GM18508 (cell line): ENCODE data around the gene LIPG.
"Not testable (repeated sequence)": the region's sequence is repeated elsewhere in the genome, so short reads cannot be mapped to it uniquely, and the experiment has no call there.

Experiments
- ATAC-seq: cut with Tn5 transposase; IDR thresholded peaks from one replicate; pipeline ENCODE4 v1.9.1; 2021; ENCODE audit warnings: moderate number of reproducible peaks; ENCODE audit not compliant: insufficient read depth, unreplicated experiment

Gene LIPG

GRCh38 chr18:49569724-49570123, 7.9 kb downstream of the LIPG start:
- no peak for ATAC-seq

- no peak for ATAC-seq
Observed at GRCh38 chr18:49570836-49571235, 9.0 kb downstream of the LIPG start.

GRCh38 chr18:49572611-49573345, 10.9 kb downstream of the LIPG start:
- no peak for ATAC-seq

DNA sequence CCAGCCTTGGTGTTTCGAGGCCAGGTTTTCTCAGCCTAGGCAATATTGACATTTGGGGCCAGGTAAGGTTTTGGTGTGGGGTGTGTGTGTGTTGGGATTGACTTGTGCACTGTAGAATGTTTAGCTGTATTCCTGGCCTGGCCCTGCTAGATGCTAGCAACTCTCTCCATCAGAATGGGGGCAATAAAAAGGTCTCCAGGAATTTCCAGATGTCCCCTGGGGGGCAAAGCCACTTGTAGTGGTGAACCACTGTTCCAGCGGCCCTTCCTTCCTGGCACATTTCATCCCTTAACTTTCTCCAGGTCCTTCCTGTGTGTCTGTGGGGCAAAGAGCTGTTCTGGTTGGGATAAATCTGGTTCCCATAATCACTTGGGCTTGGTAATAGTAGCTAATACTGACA, 12.0 kb downstream of the LIPG start:
- ATAC-seq, result no peak

GRCh38 chr18:49579041-49579440, 17.2 kb downstream of the LIPG start:
- ATAC-seq, result not testable (repeated sequence)

DNA sequence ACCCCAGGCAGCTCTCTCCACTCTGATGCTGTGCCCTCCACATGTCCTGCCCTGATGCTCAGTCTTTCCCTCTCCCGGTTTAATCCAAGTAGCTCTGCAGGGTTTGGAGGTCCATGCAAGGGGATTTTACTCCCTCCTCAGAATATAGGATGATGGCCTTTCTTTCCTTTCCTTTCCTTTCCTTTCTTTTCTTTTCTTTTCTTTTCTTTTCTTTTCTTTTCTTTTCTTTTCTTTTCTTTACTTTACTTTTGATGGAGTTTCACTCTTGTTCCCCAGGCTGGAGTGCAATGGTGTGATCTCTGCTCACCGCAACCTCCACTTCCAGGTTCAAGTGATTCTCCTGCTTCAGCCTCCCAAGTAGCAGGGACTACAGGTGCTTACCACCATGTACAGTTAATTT, 17.7 kb downstream of the LIPG start:
- not testable (repeated sequence) for ATAC-seq

- no peak for ATAC-seq
Observed at GRCh38 chr18:49580279-49580678, 18.4 kb downstream of the LIPG start.

- no peak for ATAC-seq
Observed at GRCh38 chr18:49581371-49581770, 19.5 kb downstream of the LIPG start.

DNA sequence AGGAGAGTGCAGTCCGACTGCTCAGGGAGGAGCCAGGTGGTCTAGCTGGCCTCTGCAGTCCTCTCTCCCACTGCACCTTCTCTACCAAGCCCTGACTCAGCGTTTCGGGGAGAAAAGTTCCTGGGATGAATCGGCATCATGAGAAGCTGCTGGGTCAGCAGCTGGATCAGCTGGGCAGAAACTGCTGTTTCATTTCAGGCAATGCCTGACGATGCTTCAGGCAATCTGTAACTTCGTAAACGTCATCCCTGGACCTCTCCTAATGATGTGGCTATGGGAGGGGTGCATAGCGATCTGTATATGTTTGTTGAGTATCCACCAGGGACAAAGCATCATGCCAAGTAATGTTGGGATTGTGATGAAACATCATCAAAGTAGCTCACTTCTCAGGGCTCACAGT, 20.7 kb downstream of the LIPG start:
- no peak for ATAC-seq

DNA sequence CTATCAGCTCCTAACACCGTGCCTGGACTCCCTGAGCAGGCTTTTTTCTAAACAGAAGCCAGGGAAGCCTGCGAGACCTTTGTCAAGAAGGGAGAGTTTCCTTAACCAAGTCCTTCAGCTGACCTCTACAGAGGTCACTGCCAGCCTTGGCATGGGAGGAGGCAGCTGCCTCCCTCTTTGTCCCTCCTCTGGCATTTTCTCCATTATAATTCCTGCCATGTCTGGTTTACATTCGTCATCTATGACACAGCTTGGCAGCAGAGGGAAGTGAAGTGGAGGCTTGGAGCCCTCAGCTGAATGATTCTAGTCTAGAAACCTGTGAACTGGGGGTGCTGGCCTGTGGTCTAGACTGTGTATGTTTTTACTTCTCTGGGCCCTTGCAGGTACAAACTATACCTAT, 22.5 kb downstream of the LIPG start:
- ATAC-seq, result no peak

- not testable (repeated sequence) for ATAC-seq
Observed at GRCh38 chr18:49584951-49585350, 23.1 kb downstream of the LIPG start.

GRCh38 chr18:49585781-49586663, 24.2 kb downstream of the LIPG start:
- ATAC-seq, result no peak

DNA sequence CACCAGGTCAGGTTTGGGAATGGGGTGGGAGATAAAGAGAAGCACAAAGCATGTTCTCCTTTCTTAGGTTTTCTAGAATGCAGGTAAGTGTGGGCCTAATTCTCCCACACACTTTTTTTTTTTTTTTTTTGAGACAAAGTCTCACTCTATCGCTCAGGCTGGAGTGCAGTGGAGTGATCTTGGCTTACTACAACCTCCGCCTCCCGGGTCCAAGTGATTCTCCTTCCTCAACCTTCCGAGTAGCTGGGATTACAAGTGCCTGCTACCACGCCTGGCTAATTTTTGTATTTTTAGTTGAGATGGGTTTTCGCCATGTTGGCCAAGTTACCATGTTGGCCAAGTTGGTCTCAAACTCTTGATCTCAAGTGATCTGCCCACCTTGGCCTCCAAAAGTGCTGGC, 26.3 kb downstream of the LIPG start:
- ATAC-seq, result no peak

DNA sequence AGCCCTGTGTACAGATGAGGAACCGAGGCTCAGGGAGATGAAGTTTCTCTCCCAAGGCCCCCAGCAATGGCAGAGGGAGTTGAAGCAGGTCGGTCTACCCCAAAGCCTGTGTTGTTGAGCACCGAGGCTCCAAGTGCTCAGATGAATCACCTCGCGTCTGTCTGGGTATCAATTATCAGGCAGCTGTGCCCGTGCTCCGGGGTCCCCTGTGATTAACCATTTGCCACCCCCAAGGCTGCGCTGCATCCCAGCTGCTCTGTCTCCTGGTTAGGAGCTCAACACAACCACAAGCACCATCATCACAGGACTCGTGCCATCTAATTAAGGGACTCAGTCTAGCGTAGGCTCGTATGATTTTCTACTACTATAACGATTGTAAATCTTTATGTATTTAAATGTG, 27.1 kb downstream of the LIPG start:
- ATAC-seq, result no peak

DNA sequence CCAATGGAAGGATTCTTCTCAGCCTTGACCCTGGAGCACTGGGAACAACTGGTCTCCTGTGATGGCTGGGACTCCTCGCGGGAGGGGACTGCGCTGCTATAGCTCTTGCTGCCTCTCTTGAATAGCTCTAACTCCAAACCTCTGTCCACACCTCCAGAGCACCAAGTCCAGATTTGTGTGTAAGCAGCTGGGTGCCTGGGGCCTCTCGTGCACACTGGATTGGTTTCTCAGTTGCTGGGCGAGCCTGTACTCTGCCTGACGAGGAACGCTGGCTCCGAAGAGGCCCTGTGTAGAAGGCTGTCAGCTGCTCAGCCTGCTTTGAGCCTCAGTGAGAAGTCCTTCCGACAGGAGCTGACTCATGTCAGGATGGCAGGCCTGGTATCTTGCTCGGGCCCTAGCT, 28.8 kb downstream of the LIPG start:
- ATAC-seq, result no peak

DNA sequence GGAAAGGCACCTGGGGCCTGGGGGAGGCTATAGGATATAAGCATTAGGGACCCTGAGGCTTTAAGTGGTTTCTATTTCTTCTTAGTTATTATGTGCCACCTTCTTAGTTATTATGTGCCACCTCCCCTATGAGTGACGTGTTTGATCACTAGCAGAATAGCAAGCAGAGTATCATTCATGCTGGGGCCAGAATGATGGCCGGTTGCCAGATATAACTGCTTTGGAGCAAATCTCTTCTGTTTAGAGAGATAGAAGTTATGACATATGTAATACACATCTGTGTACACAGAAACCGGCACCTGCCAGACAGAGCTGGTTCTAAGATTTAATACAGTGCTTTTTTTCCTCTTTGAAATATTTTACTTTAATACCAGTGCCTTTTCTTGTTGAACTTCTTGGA, 29.4 kb downstream of the LIPG start:
- no peak for ATAC-seq

GRCh38 chr18:49591775-49592174, 29.9 kb downstream of the LIPG start:
- ATAC-seq, result no peak

GRCh38 chr18:49596687-49597086, 34.8 kb downstream of the LIPG start:
- no peak for ATAC-seq

GRCh38 chr18:49597157-49597931, 35.5 kb downstream of the LIPG start:
- ATAC-seq, result no peak

DNA sequence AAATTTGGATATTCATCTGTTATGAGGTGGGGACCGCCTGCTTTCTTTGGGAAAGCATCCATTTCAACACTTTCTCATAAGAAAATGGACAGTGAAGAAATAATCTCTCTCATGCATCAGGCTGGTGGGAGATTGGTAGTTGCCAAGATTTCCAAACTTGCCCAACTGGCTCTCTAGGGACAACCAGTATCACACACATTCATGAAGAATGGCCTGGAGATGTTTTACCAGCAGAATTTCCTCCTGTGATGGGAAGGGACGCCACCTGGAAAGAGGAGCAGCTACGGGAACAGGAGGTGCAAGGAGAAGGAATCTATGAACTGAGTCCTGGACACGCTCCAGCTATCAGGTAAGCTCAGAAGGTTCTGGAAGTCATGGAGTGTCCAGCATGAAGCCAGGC, 39.4 kb downstream of the LIPG start:
- no peak for ATAC-seq
